ENCODE measurements around the gene RCE1.
A peak's percentile ranks its signal among the peaks of the same experiment; 100 is the strongest.

Gene RCE1

GRCh38 chr11:66847461-66848232 lies 4.4 kb downstream of the RCE1 start:
- no peak for TF ChIP-seq TAF1 (IDR thresholded peaks at IDR 0.05; ENCODE audit: borderline replicate concordance, low read depth, low read length)
- no peak; the same call in 1 of the 2 replicates for TF ChIP-seq POLR2AphosphoS5 (IDR thresholded peaks at IDR 0.05; ENCODE audit: low read depth, low read length)
- TF ChIP-seq POLR2A (IDR thresholded peaks at IDR 0.05; ENCODE audit: low read depth, low read length) = no peak
- DNase-seq (ENCODE audit: insufficient read length) = peak; percentile 12
- no peak for FAIRE-seq

DNA sequence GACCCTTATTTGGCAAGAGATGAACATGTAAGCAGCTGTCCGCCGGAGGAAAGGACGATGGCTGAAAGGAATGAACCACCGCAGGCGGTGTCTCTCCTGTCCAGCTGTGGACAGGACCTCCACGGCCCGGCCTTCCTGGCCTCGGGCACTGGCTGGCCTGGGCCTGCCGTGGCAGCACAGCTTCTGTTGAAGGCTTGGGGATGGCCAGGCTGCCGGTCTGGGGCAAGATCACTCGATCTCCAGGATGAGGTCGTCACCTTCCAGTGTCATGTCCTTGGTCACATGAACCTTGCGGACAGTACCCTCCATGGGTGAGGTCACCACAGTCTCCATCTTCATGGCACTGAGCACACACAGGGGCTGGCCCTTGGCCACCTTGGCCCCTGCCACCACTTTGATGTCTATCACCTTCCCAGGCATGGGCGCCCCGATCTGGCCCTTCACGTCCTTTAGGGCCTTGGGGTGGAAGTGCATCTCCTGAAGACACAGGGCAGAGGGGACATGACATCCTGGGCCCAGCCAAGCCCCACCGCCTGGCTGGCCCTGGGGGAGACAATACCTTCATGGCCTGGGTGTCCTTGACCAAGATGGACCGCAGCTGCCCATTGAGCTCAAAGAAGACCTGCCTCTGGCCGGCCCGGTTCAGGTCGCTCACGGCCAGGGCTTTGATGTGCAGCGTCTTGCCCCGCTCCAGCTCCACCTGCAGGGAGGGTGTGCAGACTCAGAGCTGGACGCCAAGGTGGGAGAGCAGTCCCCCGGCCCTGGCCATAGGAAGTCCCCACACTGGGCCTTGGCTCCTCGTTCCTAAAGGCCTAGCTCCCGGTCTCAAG lies 5.6 kb downstream of the RCE1 start:
- TF ChIP-seq POLR2AphosphoS5 (IDR thresholded peaks at IDR 0.05; ENCODE audit: low read depth, low read length) (peak; percentile 19; the same call in 1 of the 2 replicates), POLR2A (IDR thresholded peaks at IDR 0.05; ENCODE audit: low read depth, low read length) (no peak)
- FAIRE-seq (no peak), DNase-seq (ENCODE audit: insufficient read length) (peak; percentile 10)

DNA sequence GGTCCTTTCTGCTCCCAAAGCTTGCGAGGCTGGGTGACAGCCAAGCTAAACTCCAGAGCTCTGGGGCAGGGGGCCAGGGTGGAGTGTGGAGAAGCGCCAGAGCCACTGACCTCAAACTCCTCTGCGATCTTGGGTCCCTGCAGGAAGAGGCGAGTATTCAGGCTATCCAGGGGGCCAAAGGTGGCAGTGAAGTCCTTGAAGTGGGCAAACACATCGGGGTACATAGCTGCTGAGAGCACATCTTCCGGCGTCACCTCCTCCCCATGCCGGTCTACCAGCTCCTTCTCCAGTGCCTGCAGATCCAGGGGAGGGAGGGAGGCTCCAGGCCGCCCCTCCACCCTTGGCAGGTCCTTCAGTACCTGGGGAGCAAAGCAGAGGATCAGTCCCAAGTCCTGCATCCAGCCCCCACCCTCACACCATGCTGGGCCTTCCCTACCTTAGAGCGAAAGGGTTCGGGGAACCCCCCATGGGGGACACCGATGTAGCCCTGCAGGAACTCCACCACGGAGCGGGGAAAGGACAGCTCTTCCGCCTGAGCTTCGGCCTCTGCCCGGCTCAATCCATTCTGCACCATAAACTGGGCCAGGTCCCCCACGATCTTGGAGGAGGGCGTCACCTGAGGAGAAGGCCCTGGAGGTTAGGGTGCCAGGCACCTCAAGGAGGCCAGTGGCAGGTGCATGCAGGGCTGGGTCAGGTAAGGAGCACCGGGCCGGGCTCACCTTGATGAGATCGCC lies 6.4 kb downstream of the RCE1 start:
- FAIRE-seq (no peak), DNase-seq (ENCODE audit: insufficient read length) (peak; percentile 18)
- TF ChIP-seq POLR2A (IDR thresholded peaks at IDR 0.05; ENCODE audit: low read depth, low read length) = no peak

DNA sequence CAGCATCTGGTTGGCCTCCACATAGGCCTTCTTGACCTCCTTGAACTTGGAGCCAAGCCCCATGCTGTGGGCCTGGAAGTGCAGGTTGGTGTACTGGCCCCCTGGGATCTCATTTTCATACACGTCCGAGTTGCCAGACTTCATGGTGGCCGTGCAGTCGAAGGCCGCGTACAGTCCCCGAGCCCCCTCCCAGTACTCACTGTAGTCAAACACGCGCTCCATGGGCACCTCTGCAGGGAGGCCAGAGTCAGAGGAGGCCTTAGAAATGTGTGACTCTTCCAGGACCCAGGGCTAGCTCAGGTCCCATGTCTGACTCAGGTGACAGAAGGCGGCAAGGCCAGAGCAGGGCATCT lies 7.0 kb downstream of the RCE1 start:
- TF ChIP-seq POLR2AphosphoS5 (IDR thresholded peaks at IDR 0.05; ENCODE audit: low read depth, low read length) (no peak), POLR2A (IDR thresholded peaks at IDR 0.05; ENCODE audit: low read depth, low read length) (no peak), TAF1 (IDR thresholded peaks at IDR 0.05; ENCODE audit: borderline replicate concordance, low read depth, low read length) (no peak)
- FAIRE-seq = no peak
- no peak for DNase-seq (ENCODE audit: insufficient read length)

GRCh38 chr11:66850588-66851238 lies 7.5 kb downstream of the RCE1 start:
- TF ChIP-seq POLR2AphosphoS5 (IDR thresholded peaks at IDR 0.05; ENCODE audit: low read depth, low read length) = no peak
- TF ChIP-seq POLR2A (IDR thresholded peaks at IDR 0.05; ENCODE audit: low read depth, low read length) = no peak
- TF ChIP-seq TAF1 (IDR thresholded peaks at IDR 0.05; ENCODE audit: borderline replicate concordance, low read depth, low read length) = no peak
- no peak for FAIRE-seq
- peak; percentile 13 for DNase-seq (ENCODE audit: insufficient read length)

DNA sequence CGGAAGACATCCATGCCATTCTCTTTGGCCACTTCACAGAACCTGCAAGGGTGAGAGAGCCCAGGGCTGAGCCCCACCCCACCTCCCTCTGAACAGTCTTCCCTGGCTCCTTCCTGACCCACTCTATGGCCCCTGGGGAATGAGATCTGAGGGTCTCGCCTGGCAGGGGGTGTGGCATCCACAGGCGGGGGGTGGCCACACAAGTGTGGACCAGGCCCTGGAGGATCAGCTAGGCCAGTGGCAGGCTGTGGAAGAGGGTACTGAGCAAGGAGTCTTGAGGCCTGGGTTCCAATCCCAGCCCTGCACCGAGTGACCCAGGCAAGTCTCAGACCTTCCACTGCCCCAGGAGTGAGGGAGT lies 8.0 kb downstream of the RCE1 start:
- TF ChIP-seq POLR2A (IDR thresholded peaks at IDR 0.05; ENCODE audit: low read depth, low read length) (no peak), TAF1 (IDR thresholded peaks at IDR 0.05; ENCODE audit: borderline replicate concordance, low read depth, low read length) (no peak), POLR2AphosphoS5 (IDR thresholded peaks at IDR 0.05; ENCODE audit: low read depth, low read length) (no peak)
- peak; percentile 4 for DNase-seq (ENCODE audit: insufficient read length)
- FAIRE-seq = no peak

DNA sequence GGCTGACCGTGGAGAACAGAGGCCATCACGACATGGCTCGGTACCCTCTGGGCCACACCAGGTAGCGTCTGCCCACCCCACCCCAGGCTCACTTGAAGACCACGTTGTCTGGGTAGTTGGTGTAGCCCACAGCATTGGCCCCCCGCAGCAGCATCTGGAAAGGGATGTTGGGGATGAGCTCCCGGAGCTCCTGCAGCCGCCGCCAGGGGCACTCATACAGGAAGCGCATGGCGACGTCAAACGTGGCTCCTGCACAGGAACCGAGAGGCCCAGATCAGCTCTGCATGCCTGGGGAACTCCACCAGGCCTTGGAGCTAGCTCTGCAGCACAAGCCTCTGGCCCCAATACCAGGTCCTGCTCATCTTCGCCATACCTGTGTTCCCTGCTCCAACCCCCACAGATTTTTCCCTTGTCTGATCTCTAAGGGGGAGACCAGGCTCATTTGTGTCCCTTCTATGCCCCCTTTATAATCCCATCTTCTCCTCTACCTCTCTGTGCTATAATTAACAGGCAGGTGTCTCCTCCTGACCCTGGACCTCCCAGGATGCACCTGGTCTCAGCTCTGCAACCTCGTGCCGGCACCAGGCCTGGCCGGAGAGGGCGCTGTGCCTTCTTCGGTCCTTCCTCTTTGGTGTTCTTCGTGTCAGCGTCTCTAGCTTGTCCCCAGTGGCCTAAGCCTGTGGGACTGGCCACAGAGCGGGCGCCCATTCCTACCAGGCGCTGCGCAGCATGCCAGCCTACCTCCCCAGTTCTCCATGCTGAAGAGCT lies 8.6 kb downstream of the RCE1 start:
- peak; percentile 98 for FAIRE-seq
- DNase-seq (ENCODE audit: insufficient read length) = peak; percentile 67
- TF ChIP-seq TAF1 (IDR thresholded peaks at IDR 0.05; ENCODE audit: borderline replicate concordance, low read depth, low read length) (no peak), POLR2A (IDR thresholded peaks at IDR 0.05; ENCODE audit: low read depth, low read length) (no peak), POLR2AphosphoS5 (IDR thresholded peaks at IDR 0.05; ENCODE audit: low read depth, low read length) (no peak)

DNA sequence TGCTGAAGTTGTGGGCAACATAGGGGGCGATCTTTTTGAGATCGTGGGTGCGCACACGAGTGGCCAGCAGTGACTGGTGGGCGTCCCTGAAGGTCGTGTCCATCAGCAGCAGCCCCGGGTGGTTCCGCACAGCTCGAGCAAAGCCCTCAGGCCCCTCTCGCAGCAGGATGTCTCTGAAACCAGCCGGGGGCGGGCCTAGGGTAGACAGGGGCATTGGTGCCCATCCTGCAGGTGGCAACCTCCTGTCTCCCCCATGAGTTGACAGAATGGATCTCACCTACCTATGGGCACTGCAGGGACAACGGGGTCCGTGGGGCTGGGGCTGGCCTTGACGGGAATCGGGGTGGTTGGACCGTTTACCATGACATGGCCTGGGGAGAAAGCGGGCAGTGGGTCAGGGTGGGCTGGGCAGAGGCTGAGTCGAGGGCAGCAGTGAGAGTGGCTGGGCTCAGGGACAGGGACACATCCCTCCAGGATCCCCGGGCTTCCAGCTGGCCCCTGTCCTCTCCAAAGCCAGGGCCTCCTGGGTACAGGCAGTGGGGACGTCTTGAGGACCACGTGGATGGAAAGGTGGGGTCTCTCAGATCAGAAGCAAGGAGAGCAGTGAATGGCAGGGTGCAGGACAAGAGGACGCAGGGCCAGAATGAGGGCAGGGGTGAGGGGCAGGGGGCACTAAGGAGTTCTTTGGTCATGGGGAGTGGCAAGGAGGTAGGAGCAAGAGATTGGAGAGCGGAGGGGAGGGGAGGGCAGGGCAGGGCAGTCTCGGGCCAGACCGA lies 9.4 kb downstream of the RCE1 start:
- no peak for FAIRE-seq
- no peak for TF ChIP-seq POLR2A (IDR thresholded peaks at IDR 0.05; ENCODE audit: low read depth, low read length)
- TF ChIP-seq TAF1 (IDR thresholded peaks at IDR 0.05; ENCODE audit: borderline replicate concordance, low read depth, low read length) = no peak
- no peak for TF ChIP-seq POLR2AphosphoS5 (IDR thresholded peaks at IDR 0.05; ENCODE audit: low read depth, low read length)
- peak; percentile 14 for DNase-seq (ENCODE audit: insufficient read length)

GRCh38 chr11:66853242-66854229 lies 10.3 kb downstream of the RCE1 start:
- TF ChIP-seq POLR2A (IDR thresholded peaks at IDR 0.05; ENCODE audit: low read depth, low read length) = no peak
- no peak for TF ChIP-seq POLR2AphosphoS5 (IDR thresholded peaks at IDR 0.05; ENCODE audit: low read depth, low read length)
- TF ChIP-seq TAF1 (IDR thresholded peaks at IDR 0.05; ENCODE audit: borderline replicate concordance, low read depth, low read length) = no peak
- DNase-seq (ENCODE audit: insufficient read length) (peak; percentile 13), FAIRE-seq (no peak)

Measured in GM12892 (cell line).